NCI-H524 (cell line): Measurements from ENCODE around the gene TEX2.

Source experiments
- DNase-seq, 2 experiments: peaks; one replicate each; lab custom pipeline; 2025; lab: John Stamatoyannopoulos, UW

Gene TEX2

GRCh38 chr17:64158406-64158805 lies 104.7 kb downstream of the TEX2 start:
- DNase-seq, result peak in 1 of 2 experiments; percentile 12

- no peak for DNase-seq
Measured at GRCh38 chr17:64157669-64158180, 105.3 kb downstream of the TEX2 start.

- peak; percentile 32 to 64 for DNase-seq
Measured at GRCh38 chr17:64156670-64157069, 106.4 kb downstream of the TEX2 start.

- no peak for DNase-seq
Measured at GRCh38 chr17:64155751-64156544, 107.1 kb downstream of the TEX2 start.

- no peak for DNase-seq
Measured at GRCh38 chr17:64155129-64155528, 107.9 kb downstream of the TEX2 start.

- no peak for DNase-seq
Measured at GRCh38 chr17:64154717-64155116, 108.3 kb downstream of the TEX2 start.

- no peak for DNase-seq
Measured at GRCh38 chr17:64154313-64154695, 108.8 kb downstream of the TEX2 start.

- no peak for DNase-seq
Measured at GRCh38 chr17:64153565-64154312, 109.3 kb downstream of the TEX2 start.

GRCh38 chr17:64152428-64153125 lies 110.5 kb downstream of the TEX2 start:
- no peak for DNase-seq

- DNase-seq, result no peak
Measured at GRCh38 chr17:64151016-64151368, 112.1 kb downstream of the TEX2 start.

GRCh38 chr17:64150237-64151015 lies 112.6 kb downstream of the TEX2 start:
- DNase-seq, result no peak

GRCh38 chr17:64149196-64149595 lies 113.9 kb downstream of the TEX2 start:
- no peak for DNase-seq

GRCh38 chr17:64148699-64149098 lies 114.4 kb downstream of the TEX2 start:
- DNase-seq, result peak; percentile 66 to 82

GRCh38 chr17:64148017-64148631 lies 114.9 kb downstream of the TEX2 start:
- DNase-seq, result peak; percentile 65 to 91

GRCh38 chr17:64147110-64148016 lies 115.7 kb downstream of the TEX2 start:
- DNase-seq, result peak in 1 of 2 experiments; percentile 53

- peak; percentile 34 to 71 for DNase-seq
Measured at GRCh38 chr17:64146418-64147109, 116.5 kb downstream of the TEX2 start.

GRCh38 chr17:64145751-64146417 lies 117.2 kb downstream of the TEX2 start:
- DNase-seq, result peak; percentile 99 to 100

GRCh38 chr17:64145375-64145750 lies 117.7 kb downstream of the TEX2 start:
- DNase-seq, result no peak

- DNase-seq, result no peak
Measured at GRCh38 chr17:64139542-64139941, 123.5 kb downstream of the TEX2 start.
